HG03280 (cell line): Measurements from ENCODE around the gene XYLT2.

Experiments used
- ATAC-seq: cut with Tn5 transposase; IDR thresholded peaks from one replicate; pipeline ENCODE4 v1.9.1; 2021; ENCODE audit warnings: mild to moderate bottlenecking, moderate library complexity; ENCODE audit not compliant: unreplicated experiment

Gene XYLT2

DNA sequence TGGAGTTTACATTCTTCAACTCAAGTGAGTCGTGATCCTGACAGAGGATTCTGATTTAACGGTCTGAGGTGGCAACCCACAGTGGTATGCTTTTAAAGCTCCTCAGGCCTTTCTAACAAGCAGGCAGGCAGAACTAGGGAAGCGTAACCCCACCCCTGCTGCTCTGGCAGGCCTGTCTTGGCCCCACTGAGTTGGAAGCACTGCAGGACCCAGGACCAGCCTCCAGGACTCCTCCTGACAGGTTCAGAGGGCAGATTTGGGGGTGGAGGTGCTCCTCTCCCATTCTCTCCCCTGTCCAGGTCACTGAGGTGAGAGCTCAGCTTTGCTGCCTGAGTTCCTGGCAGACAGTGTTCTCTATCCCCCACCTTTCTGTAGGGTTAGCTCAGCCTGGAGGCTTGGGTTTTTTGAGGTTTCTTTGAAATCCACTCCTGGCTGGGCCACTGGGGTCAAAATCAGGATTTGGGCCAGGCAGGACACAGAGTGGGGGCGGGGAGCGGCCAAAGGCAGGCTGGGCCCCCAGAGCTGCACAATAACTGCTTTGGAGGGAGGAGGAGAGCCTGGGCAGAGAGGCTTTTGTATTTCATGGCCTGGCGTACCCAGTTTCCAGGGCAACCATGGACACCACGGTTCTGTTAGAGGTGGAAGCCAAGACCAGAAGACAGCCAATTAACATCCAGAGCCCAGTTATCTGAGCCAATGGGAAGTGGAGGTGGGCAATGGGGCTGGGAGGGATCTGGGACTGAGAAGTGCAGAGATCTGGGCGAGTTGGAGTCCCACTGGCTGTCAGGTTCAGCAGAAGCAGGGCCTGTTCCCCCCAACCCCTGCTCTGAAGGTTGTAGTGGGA, 17.5 kb downstream of the XYLT2 start:
- no peak for ATAC-seq

GRCh38 chr17:50364061-50364458, 18.1 kb downstream of the XYLT2 start:
- no peak for ATAC-seq

- ATAC-seq, result no peak
These were observed 18.8 kb downstream of the XYLT2 start for GRCh38 chr17:50364715-50365114.

- no peak for ATAC-seq
These were observed 19.2 kb downstream of the XYLT2 start for GRCh38 chr17:50365165-50365564.

DNA sequence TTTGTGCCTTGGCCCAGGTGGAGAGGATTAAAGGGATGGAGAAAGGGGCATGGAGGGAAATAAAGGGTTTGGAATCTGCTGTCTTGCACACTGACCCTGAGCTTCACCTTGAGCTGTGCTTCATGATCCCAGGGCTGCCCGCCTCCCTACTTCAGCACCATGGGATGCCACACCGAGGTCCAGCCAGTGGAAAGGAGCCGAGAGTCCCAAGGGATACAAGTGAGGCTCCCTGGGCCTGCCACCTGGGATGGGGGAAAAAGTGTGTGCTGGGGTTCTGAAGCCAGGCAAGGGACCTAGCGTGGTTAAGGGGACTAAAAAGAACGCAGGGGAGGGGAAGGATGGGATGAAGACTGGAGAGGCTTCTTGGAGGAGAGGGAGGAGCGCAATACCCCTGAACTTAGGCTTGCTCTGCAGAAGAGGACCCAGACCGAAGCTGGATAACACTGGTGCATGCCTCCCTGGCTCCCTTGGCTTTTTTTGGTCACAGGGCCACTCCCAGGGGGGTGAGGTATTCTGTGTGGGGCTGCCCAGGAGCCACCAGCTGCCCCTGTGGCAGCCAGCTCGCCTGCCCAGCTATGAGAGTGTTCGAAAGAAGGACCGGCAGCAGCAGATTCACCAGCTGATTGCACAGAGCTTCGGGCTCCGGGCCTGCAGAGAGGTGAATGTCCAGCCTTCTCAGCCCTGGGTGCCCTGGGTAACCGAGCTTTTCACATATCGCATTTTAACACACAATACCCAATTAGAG, 19.9 kb downstream of the XYLT2 start:
- ATAC-seq, result no peak

DNA sequence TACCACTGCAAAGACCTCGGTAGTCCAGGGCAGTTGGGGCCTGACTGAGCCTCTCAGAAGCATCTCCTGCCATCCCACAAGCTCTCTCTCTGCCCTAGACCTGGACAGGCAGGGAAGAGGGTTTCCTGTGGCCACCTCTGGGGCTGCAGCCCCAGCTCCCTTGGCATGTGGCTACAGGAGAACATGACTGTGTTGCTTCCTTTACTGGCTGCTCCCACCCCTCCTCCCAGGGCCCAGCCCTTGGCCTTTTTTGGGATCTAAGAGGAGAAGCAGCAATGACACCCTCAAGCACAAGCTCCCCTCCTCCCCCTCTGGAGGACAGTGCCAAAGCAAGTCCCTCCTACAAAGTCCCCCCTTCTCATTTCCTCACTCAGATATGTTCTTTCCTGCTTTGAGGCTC, 21.5 kb downstream of the XYLT2 start:
- no peak for ATAC-seq

DNA sequence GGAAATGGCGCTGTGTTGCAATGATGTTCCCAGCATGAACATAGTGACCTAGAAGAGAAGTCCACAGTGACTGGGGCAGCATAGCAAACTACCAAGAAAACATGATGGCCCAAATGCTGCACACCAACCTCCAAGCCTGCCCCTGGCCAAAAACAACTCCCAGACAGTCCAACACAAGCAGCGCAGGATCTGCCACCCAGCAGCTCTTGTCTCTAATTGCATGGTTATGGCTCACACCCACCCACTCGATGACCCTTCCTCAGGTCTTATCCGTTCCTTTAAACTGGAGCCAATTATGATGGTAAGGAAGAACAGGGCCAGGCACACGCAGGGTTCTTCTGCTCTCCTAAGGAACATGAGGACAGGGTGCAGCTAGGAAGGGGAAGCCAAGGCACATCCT, 24.1 kb downstream of the XYLT2 start:
- no peak for ATAC-seq

- ATAC-seq, result no peak
These were observed 25.6 kb downstream of the XYLT2 start for GRCh38 chr17:50371526-50371925.

GRCh38 chr17:50372222-50372757, 26.4 kb downstream of the XYLT2 start:
- ATAC-seq, result peak; percentile 11

GRCh38 chr17:50372758-50373556, 27.0 kb downstream of the XYLT2 start, which contains the start of the genes EME1 and MRPL27:
TSS of gene EME1 (plus strand) at chr17:50373229. CDS start at chr17:50375209, 1,980 bp downstream.
TSS of gene MRPL27 (minus strand) at chr17:50373184. CDS start at chr17:50373170, 14 bp downstream.
- ATAC-seq, result peak; percentile 88

DNA sequence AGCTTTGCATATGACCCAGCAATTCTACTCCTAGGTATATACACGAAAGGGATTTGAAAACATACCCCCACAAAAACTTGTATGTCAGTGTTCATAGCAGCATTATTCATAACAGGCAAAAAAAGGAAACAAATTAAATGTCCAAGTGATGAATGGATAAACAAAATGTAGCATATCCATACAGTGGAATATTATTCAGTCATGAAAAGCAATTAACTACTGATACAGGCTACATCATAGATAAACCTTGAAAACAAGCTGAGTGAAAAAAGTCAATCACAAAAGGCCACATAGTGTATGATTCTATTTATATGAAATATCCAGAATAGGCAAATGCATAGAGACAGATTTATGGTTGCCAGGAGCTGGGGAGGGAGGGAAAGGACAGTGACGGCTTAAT, 27.8 kb downstream of the XYLT2 start:
- ATAC-seq, result no peak

DNA sequence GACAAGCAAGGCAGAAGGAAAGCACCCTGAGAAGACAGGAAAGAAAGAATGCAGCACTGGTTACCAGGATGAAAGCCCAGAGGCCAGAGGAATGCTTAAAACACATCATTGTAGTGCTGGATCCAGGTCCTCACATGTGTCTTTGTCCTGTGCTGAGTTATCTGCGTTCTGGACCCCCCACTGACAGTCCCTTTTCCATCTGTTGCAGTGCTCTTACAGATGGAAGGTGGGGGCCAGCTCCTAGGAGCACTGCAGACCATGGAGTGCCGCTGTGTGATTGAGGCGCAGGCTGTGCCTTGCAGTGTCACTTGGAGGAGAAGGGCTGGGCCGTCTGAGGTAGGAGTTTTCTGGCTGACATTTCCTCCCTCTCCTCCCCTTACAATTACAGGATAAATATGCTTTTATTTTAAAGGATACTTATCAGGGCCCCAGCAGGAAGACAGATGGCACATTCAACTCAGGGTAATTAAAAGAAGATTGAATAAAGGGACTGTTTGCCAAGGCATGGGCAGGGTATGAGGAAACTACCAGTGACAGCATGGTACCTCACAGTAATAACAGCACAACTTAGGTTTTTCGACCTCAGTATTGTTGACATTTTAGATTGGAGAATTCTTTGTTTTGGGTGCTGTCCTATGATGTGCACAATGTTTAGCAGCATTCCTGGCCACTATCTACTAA, 30.1 kb downstream of the XYLT2 start:
- no peak for ATAC-seq

GRCh38 chr17:50379351-50380132, 33.6 kb downstream of the XYLT2 start:
- no peak for ATAC-seq

GRCh38 chr17:50380369-50381259, 34.7 kb downstream of the XYLT2 start:
- no peak for ATAC-seq

DNA sequence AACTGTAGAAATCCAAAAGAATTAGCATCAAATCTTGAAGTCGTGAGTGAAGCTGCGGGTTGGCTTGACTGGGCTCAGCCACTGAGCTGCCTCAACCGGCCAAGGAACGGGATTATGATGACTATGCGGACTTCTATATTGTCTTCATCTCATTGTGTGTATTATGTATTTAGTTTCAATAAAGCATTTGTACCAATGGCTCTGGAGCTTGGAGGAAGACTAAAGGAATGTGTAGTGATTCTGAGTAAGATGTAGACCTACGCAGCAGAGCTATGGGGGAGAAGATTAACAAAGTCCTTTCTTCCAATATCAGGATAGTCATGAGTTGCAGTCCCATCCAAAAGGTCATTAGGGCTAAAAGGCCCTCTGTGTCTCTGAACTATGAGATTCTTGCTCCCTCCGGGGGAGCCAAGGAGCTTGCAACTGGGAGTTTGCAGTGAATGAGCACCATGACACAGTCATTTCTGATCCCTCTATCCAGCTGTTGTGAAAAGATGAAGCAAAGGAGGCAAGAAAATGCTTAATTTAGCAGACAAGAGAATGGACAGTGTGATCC, 35.4 kb downstream of the XYLT2 start:
- no peak for ATAC-seq

- no peak for ATAC-seq
These were observed 36.0 kb downstream of the XYLT2 start for GRCh38 chr17:50381920-50382319.

DNA sequence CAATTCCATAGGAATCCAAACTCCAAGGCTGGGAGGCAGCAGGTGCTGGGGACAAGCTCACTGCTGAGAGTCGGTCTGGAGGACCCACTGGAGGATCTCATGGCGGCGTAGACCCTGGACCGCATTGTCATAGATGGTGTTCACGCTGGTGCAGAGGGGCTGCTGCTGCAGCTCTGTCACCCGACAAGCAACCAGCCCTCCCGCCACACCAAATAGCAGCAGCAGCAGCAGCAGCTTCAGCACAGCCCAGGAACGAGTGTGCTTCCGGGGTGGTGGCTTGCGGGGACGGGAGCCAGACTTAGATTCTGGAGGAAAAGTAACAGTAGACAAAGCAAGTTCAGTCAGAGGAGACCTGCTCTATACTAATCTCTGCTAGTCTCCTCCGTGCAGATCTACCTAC, 37.0 kb downstream of the XYLT2 start:
- no peak for ATAC-seq

DNA sequence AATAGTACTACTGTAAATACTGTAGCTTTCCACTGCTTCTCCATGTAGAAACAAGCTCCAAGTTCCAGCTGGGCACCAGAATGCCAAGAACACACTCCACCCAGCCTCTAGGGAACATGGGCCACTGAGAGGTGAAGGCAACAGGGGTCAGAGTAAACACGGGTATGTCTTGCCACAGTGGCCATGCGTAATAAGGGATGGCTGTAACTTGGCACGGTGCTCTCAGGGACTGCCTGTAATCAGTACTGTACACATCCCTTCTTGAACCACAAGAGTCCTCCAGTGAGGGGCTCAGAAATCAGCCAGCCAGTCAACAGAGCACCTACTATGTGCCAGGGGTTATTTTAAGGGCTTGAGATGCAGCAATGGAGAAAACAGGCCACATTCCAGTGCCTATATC, 40.6 kb downstream of the XYLT2 start:
- ATAC-seq, result no peak
